HepG2 (cell line): Measurements from ENCODE around the gene TOR1A. TPM values are rescaled to one million over a fixed set of nuclear protein-coding genes. Genes with fewer than 3 reads are reported as not detected.
A peak's percentile ranks its signal among the peaks of the same experiment; 100 is the strongest.

Experiments
- BHLHE40 ChIP-seq: IDR thresholded peaks from 2 replicates; pipeline ENCODE4 v1.6.1; 2011; ENCODE audit warnings: low read length, improper control_type of control experiment
- CBFB ChIP-seq: sonication (generic); formaldehyde crosslinking; IDR thresholded peaks from 2 replicates; pipeline ENCODE4 v1.4.0; 2020; ENCODE audit warnings: missing genetic modification reagents
- DR1 ChIP-seq: sonication (generic); formaldehyde crosslinking; IDR thresholded peaks from 2 replicates; pipeline ENCODE4 v1.8.0; 2021; ENCODE audit warnings: mild to moderate bottlenecking, missing genetic modification reagents, inconsistent platforms
- FOXC1 ChIP-seq: sonication (generic); formaldehyde crosslinking; IDR thresholded peaks from 2 replicates; pipeline ENCODE4 v1.8.0; 2022; ENCODE audit warnings: mild to moderate bottlenecking, missing genetic modification reagents, borderline replicate concordance
- GLI4 ChIP-seq: sonication (generic); formaldehyde crosslinking; IDR thresholded peaks from 2 replicates; pipeline ENCODE4 v1.5.1; 2020; ENCODE audit warnings: missing genetic modification reagents, mild to moderate bottlenecking, moderate library complexity, borderline replicate concordance
- IRX3 ChIP-seq: sonication (generic); formaldehyde crosslinking; IDR thresholded peaks from 2 replicates; pipeline ENCODE4 v1.8.1; 2023; ENCODE audit warnings: mild to moderate bottlenecking, low read depth, missing genetic modification reagents, borderline replicate concordance
- RFX5 ChIP-seq: IDR thresholded peaks from 2 replicates; pipeline ENCODE4 v1.6.1; 2011; ENCODE audit warnings: low read depth, low read length, improper control_type of control experiment
- SALL2 ChIP-seq: sonication (generic); formaldehyde crosslinking; IDR thresholded peaks from 2 replicates; pipeline ENCODE4 v1.8.1; 2023; ENCODE audit warnings: mild to moderate bottlenecking, missing genetic modification reagents, inconsistent platforms
- SRSF9 ChIP-seq: fragments of 200-400 bp; formaldehyde crosslinking; IDR thresholded peaks from 2 replicates; pipeline ENCODE4 v1.6.1; 2018; ENCODE audit warnings: borderline replicate concordance, mild to moderate bottlenecking, low read depth, low read length; ENCODE audit not compliant: insufficient read depth, poor library complexity, severe bottlenecking
- ZBTB38 ChIP-seq: sonication (generic); formaldehyde crosslinking; IDR thresholded peaks from 2 replicates; pipeline ENCODE4 v1.5.1; 2020; ENCODE audit warnings: mild to moderate bottlenecking, missing genetic modification reagents
- ZNF44 ChIP-seq: sonication (generic); formaldehyde crosslinking; IDR thresholded peaks from 2 replicates; pipeline ENCODE4 v1.5.1; 2020; ENCODE audit warnings: mild to moderate bottlenecking, missing genetic modification reagents
- polyA plus RNA-seq, 8 experiments: library from polyadenylated mRNA; depleted of rRNA in 3 of 8; stranded (reverse) in 7 of 8; unstranded in 1 of 8; fragments of >200 nt; fragmentation: Illumina TruSeq in 4 of 8; extraction: Trizol in 4 of 8; gene quantifications; 2 replicates each; pipeline versions ENCODE4 v1.2.1 to v1.2.3, GENCODE V29; 2011 to 2016; ENCODE audit warnings: low read depth in 4 of 8, missing spikeins in 1 of 8, mixed read lengths in 1 of 8; ENCODE audit not compliant: insufficient read depth in 1 of 8
- total RNA-seq, 5 experiments: library from RNA; depleted of rRNA; stranded (reverse); fragments of >200 nt; fragmentation: Illumina TruSeq; extraction: Trizol; gene quantifications; 2 replicates each; pipeline ENCODE4 v1.2.3, GENCODE V29; 2016; ENCODE audit warnings: low read depth in 1 of 5
- TF ChIP-seq, protein P1 (sequence below), 2 experiments: IDR thresholded peaks; 2 replicates each; pipeline ENCODE4 v1.6.1; 2011 to 2012; ENCODE audit warnings: low read length in 2 of 2, borderline replicate concordance in 1 of 2, low read depth in 1 of 2, mild to moderate bottlenecking in 1 of 2, moderate library complexity in 1 of 2
- TF ChIP-seq, protein P2 (sequence below): sonication (generic); formaldehyde crosslinking; IDR thresholded peaks from 2 replicates; pipeline ENCODE4 v1.5.1; 2020; ENCODE audit warnings: mild to moderate bottlenecking, missing genetic modification reagents, moderate library complexity
- TF ChIP-seq, protein P3 (sequence below): sonication (generic); formaldehyde crosslinking; IDR thresholded peaks from 2 replicates; pipeline ENCODE4 v1.5.1; 2020; ENCODE audit warnings: mild to moderate bottlenecking, missing genetic modification reagents
- TF ChIP-seq, protein P4 (sequence below): sonication (generic); formaldehyde crosslinking; IDR thresholded peaks from 2 replicates; pipeline ENCODE4 v1.4.0; 2020; ENCODE audit warnings: missing genetic modification reagents
- TF ChIP-seq, protein P5 (sequence below): sonication (generic); formaldehyde crosslinking; IDR thresholded peaks from 2 replicates; pipeline ENCODE4 v1.4.0; 2020; ENCODE audit warnings: missing genetic modification reagents, low read depth, mild to moderate bottlenecking, borderline replicate concordance

TOR1A gene
- total and polyA plus RNA-seq, 2 of the 13 experiments (the other 11 are each of a cell fraction or from before 2014, with no cell fraction given), result 31.6 to 41.4 TPM

DNA sequence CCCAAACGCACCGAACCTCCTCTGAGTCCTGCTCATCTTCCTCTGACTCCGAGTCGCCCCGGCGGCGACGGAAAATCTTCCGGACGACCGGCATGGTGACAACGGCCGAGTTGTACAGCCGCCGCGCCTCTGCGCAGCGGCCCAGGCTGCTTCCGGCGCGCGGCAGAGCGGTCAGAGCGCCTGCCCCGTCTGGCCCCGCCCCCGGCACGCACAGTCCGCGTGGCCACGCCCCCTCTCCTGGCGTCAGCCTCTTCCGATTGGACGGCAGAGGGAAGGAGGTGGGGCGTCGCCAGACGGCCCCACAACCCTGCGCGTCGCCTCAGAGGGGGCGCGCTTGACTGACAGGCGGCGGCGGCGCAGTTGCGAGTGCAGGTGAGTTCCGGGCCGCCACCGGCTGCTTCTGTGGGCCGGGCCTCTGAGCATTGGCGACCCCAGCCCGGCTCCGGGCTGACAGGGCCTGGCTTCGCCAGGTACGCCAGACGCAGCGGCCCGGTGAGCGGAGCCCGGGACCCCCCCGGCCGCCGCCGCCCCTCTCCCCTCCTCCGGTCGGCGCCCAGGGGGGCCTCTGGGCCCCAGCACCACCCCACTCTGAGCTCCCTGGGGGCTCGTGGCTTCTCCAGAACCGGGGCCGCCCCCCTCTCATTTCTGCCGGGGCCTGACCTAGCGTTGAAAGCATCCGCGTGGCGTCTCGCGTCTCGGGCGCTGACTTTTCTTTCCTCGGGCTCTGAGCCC lies 11.4 kb upstream of the TOR1A start, which contains the start of the genes C9orf78 and USP20 (continued):
- TF ChIP-seq, protein P1, sequence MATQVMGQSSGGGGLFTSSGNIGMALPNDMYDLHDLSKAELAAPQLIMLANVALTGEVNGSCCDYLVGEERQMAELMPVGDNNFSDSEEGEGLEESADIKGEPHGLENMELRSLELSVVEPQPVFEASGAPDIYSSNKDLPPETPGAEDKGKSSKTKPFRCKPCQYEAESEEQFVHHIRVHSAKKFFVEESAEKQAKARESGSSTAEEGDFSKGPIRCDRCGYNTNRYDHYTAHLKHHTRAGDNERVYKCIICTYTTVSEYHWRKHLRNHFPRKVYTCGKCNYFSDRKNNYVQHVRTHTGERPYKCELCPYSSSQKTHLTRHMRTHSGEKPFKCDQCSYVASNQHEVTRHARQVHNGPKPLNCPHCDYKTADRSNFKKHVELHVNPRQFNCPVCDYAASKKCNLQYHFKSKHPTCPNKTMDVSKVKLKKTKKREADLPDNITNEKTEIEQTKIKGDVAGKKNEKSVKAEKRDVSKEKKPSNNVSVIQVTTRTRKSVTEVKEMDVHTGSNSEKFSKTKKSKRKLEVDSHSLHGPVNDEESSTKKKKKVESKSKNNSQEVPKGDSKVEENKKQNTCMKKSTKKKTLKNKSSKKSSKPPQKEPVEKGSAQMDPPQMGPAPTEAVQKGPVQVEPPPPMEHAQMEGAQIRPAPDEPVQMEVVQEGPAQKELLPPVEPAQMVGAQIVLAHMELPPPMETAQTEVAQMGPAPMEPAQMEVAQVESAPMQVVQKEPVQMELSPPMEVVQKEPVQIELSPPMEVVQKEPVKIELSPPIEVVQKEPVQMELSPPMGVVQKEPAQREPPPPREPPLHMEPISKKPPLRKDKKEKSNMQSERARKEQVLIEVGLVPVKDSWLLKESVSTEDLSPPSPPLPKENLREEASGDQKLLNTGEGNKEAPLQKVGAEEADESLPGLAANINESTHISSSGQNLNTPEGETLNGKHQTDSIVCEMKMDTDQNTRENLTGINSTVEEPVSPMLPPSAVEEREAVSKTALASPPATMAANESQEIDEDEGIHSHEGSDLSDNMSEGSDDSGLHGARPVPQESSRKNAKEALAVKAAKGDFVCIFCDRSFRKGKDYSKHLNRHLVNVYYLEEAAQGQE (IDR thresholded peaks at IDR 0.05; ENCODE audit: borderline replicate concordance in 1 of 2, low read depth in 1 of 2, low read length in 2 of 2), result peak in 1 of 2 experiments; percentile 21; a peak in 1 of 4 replicates
- TF ChIP-seq FOXC1 (no peak), SRSF9 (no peak), RFX5 (peak; percentile 67), ZNF44 (CRISPR knock-in tag) (0 out of 2 replicates have a peak, but pooled peaks have one; percentile 14), ZBTB38 (no peak; the same call in 1 of the 2 replicates), GLI4 (CRISPR knock-in tag) (peak; percentile 17; the same call in 1 of the 2 replicates), SALL2 (CRISPR knock-in tag) (0 out of 2 replicates have a peak, but pooled peaks have one; percentile 22), CBFB (CRISPR knock-in tag) (peak; percentile 12; the same call in 1 of the 2 replicates), IRX3 (CRISPR knock-in tag) (no peak), BHLHE40 (peak; percentile 86), DR1 (CRISPR knock-in tag) (peak; percentile 40; the same call in 1 of the 2 replicates)
- TF ChIP-seq, protein P2, sequence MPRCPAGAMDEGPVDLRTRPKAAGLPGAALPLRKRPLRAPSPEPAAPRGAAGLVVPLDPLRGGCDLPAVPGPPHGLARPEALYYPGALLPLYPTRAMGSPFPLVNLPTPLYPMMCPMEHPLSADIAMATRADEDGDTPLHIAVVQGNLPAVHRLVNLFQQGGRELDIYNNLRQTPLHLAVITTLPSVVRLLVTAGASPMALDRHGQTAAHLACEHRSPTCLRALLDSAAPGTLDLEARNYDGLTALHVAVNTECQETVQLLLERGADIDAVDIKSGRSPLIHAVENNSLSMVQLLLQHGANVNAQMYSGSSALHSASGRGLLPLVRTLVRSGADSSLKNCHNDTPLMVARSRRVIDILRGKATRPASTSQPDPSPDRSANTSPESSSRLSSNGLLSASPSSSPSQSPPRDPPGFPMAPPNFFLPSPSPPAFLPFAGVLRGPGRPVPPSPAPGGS (CRISPR knock-in tag), result no peak
- TF ChIP-seq, protein P3, sequence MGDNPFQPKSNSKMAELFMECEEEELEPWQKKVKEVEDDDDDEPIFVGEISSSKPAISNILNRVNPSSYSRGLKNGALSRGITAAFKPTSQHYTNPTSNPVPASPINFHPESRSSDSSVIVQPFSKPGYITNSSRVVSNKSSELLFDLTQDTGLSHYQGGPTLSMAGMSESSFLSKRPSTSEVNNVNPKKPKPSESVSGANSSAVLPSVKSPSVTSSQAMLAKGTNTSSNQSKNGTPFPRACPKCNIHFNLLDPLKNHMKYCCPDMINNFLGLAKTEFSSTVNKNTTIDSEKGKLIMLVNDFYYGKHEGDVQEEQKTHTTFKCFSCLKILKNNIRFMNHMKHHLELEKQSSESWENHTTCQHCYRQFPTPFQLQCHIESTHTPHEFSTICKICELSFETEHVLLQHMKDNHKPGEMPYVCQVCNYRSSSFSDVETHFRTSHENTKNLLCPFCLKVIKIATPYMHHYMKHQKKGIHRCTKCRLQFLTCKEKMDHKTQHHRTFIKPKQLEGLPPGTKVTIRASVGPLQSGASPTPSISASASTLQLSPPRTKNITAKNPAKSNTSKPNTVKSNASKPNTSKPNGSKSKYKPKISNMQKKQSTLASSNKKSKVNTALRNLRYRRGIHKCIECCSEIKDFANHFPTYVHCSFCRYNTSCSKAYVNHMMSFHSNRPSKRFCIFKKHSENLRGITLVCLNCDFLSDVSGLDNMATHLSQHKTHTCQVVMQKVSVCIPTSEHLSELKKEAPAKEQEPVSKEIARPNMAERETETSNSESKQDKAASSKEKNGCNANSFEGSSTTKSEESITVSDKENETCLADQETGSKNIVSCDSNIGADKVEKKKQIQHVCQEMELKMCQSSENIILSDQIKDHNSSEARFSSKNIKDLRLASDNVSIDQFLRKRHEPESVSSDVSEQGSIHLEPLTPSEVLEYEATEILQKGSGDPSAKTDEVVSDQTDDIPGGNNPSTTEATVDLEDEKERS (CRISPR knock-in tag), result no peak
- TF ChIP-seq, protein P4, sequence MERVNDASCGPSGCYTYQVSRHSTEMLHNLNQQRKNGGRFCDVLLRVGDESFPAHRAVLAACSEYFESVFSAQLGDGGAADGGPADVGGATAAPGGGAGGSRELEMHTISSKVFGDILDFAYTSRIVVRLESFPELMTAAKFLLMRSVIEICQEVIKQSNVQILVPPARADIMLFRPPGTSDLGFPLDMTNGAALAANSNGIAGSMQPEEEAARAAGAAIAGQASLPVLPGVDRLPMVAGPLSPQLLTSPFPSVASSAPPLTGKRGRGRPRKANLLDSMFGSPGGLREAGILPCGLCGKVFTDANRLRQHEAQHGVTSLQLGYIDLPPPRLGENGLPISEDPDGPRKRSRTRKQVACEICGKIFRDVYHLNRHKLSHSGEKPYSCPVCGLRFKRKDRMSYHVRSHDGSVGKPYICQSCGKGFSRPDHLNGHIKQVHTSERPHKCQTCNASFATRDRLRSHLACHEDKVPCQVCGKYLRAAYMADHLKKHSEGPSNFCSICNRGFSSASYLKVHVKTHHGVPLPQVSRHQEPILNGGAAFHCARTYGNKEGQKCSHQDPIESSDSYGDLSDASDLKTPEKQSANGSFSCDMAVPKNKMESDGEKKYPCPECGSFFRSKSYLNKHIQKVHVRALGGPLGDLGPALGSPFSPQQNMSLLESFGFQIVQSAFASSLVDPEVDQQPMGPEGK (CRISPR knock-in tag), result peak; percentile 58; the same call in 1 of the 2 replicates
- TF ChIP-seq, protein P5, sequence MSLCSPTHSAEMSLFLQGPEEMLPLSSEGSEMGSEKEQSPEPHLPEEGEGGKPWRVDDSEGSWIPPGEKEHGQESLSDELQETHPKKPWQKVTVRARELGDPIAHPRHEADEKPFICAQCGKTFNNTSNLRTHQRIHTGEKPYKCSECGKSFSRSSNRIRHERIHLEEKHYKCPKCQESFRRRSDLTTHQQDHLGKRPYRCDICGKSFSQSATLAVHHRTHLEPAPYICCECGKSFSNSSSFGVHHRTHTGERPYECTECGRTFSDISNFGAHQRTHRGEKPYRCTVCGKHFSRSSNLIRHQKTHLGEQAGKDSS (CRISPR knock-in tag), result 0 out of 2 replicates have a peak, but pooled peaks have one; percentile 23
